Pancreas (tissue), 10 donors: ENCODE data around the gene OR51B2. TPM values are rescaled to one million over a fixed set of nuclear protein-coding genes. Genes with fewer than 3 reads are reported as not detected.
"Not testable (repeated sequence)": the region's sequence is repeated elsewhere in the genome, so short reads cannot be mapped to it uniquely, and the experiment has no call there.

Source experiments
- ATAC-seq, 4 donors: fragments of 200-7000 bp; cut with Tn5 transposase; one replicate each; pipeline versions ENCODE4 v1.8.0 to v1.9.1; 2020; ENCODE audit warnings: mild to moderate bottlenecking in 4 of 4, moderate library complexity in 4 of 4
- DNase-seq, 6 donors: peaks; one replicate each; pipeline ENCODE4 v3.0.0-alpha.2; 2020
- FAIRE-seq: peaks from 2 replicates; lab custom pipeline; 2012; peaks lifted over from hg19 to GRCh38; lab: Jason Lieb, UNC
- H3K27ac ChIP-seq, 4 donors: fragments of 200-600 bp; sonication (generic); 1 replicate in 3 of 4; 2 replicates in 1 of 4; pipeline versions ENCODE4 v1.5.0 to v1.8.0; 2020
- H3K27me3 ChIP-seq, 4 donors: fragments of 200-600 bp; one replicate each; pipeline ENCODE4 v1.8.0; 2021
- H3K36me3 ChIP-seq, 3 donors: fragments of 200-600 bp; sonication (generic) in 1 of 3; one replicate each; pipeline versions ENCODE4 v1.5.0 to v1.8.0; 2020 to 2021
- H3K4me1 ChIP-seq, 3 donors: fragments of 200-600 bp; one replicate each; pipeline ENCODE4 v1.8.0; 2021
- H3K4me3 ChIP-seq, 4 donors: fragments of 200-600 bp; sonication (generic) in 2 of 4; one replicate each; pipeline versions ENCODE4 v1.5.0 to v1.8.0; 2020 to 2021
- H3K9me3 ChIP-seq, 4 donors: fragments of 200-600 bp; one replicate each; pipeline ENCODE4 v1.8.0; 2021
- CTCF ChIP-seq, 4 donors: fragments of 200-600 bp; sonication (generic) in 3 of 4; IDR thresholded peaks; one replicate each; pipeline versions ENCODE4 v1.5.0 to v1.8.0; 2021; ENCODE audit warnings: antibody characterized with exemption in 4 of 4
- WGBS, 2 donors: extraction: QIAGEN DNeasy Blood & Tissue Kit; methylation state at CpG; one replicate each; pipeline ENCODE4 v1.1.7; 2013; 5-methylcytosine and 5-hydroxymethylcytosine counted together
- intact Hi-C, 3 donors: fragments of 100-400 bp; cut with DNase I; formaldehyde crosslinking; loops; one replicate each; pipeline versions ENCODE4 v1.11.1 to v1.14.2; 2022
- polyA plus RNA-seq, 2 donors: library from polyadenylated mRNA; stranded (reverse); fragments of 200-250 nt; gene quantifications; one replicate each; pipeline ENCODE4 v1.2.3, GENCODE V29; 2013
- total RNA-seq, 6 donors: library from RNA; stranded (reverse); fragmentation: NEBNext Ultra II Directional in 4 of 6; extraction: Animal tissue kit (Norgen Biotek cat#: 25700) in 4 of 6; gene quantifications; one replicate each; pipeline versions ENCODE4 v1.2.1 to v1.2.4, GENCODE V29; 2021 to 2023
- donor health status: healthy with polysubstance abuse.
- donor health status: DM: no; HTN: no; CAD: no; lungs with moderate emphysema.
- donor health status: DM: no; HTN: no; CAD: no.
- donor health status: control.
- donor health status: control.
- donor health status: Bipolar disorder and iron deficiency.
- donor health status: DM: yes; HTN: yes; CAD: no.
- donor health status: DM: no; HTN: no; CAD: no.
- donor health status: DM: no; HTN: no; CAD: no.
- donor health status: DM: yes; HTN: yes; CAD: no.

OR51B2 gene
- total and polyA plus RNA-seq, 8 donors = not detected

GRCh38 chr11:5339771-5340322 lies 15.8 kb upstream of the OR51B2 start:
- no peak for FAIRE-seq
- 80 to 81% methylated on average over 1 of the region's 1 CpG for WGBS, 2 donors

GRCh38 chr11:5337253-5337652 lies 13.2 kb upstream of the OR51B2 start:
- H3K9me3 ChIP-seq, H3K27me3 ChIP-seq, H3K27ac ChIP-seq, ATAC-seq, H3K4me1 ChIP-seq, H3K36me3 ChIP-seq, DNase-seq, H3K4me3 ChIP-seq, intact Hi-C loops, FAIRE-seq: not testable (repeated sequence)
- 46 to 51% methylated on average over 1 of the region's 1 CpG for WGBS, 2 donors

More at GRCh38 chr11:5339771-5340322, 15.8 kb upstream of the OR51B2 start:
- H3K4me1 ChIP-seq = no peaks in the 10 kb centered on the region
- H3K4me3 ChIP-seq = no peak overlapping the region
- no peak for TF ChIP-seq CTCF (IDR thresholded peaks at IDR 0.05)
- H3K27me3 ChIP-seq = no peaks in the 10 kb centered on the region
- no peak for DNase-seq
- ATAC-seq = no peak
- no peaks in the 10 kb centered on the region for H3K9me3 ChIP-seq
- H3K36me3 ChIP-seq = no peaks in the 10 kb centered on the region
- no peak overlapping the region for H3K27ac ChIP-seq
- intact Hi-C loops = no loop called here

- no peak for TF ChIP-seq CTCF (IDR thresholded peaks at IDR 0.05)
- Histone ChIP-seq H3K27me3 (no peaks in the 10 kb centered on the region), H3K27ac (no peak overlapping the region), H3K9me3 (no peaks in the 10 kb centered on the region), H3K36me3 (no peaks in the 10 kb centered on the region), H3K4me1 (no peaks in the 10 kb centered on the region), H3K4me3 (no peak overlapping the region)
- intact Hi-C loops = no loop called here
- ATAC-seq = no peak
- no peak for FAIRE-seq
- no peak for DNase-seq
These were observed 12.2 kb upstream of the OR51B2 start for GRCh38 chr11:5336331-5336730.

- Histone ChIP-seq H3K27me3 (no peaks in the 10 kb centered on the region), H3K9me3 (no peaks in the 10 kb centered on the region), H3K4me3 (no peak overlapping the region), H3K27ac (no peak overlapping the region), H3K36me3 (no peaks in the 10 kb centered on the region), H3K4me1 (no peaks in the 10 kb centered on the region)
- DNase-seq (no peak), ATAC-seq (no peak), FAIRE-seq (no peak)
- TF ChIP-seq CTCF (IDR thresholded peaks at IDR 0.05) = no peak
- 28 to 42% methylated on average over 1 of the region's 1 CpG for WGBS, 2 donors
- intact Hi-C loops = no loop called here
These were observed 11.1 kb upstream of the OR51B2 start for GRCh38 chr11:5335170-5335569.

- H3K4me3 ChIP-seq = no peak overlapping the region
- no peak for FAIRE-seq
- no peak for TF ChIP-seq CTCF (IDR thresholded peaks at IDR 0.05)
These were observed 6.8 kb downstream of the OR51B2 start for GRCh38 chr11:5317292-5317691.

GRCh38 chr11:5313326-5314023 lies 10.6 kb downstream of the OR51B2 start:
- FAIRE-seq, DNase-seq, H3K9me3 ChIP-seq, H3K27me3 ChIP-seq, H3K36me3 ChIP-seq, ATAC-seq, H3K27ac ChIP-seq, intact Hi-C loops, H3K4me3 ChIP-seq, H3K4me1 ChIP-seq: not testable (repeated sequence)
- 56 to 68% methylated on average over 3 of the region's 3 CpGs for WGBS, 2 donors

More at GRCh38 chr11:5317292-5317691, 6.8 kb downstream of the OR51B2 start:
- ATAC-seq = no peak
- Histone ChIP-seq H3K4me1 (no peaks in the 10 kb centered on the region), H3K36me3 (no peaks in the 10 kb centered on the region), H3K27ac (no peak overlapping the region), H3K9me3 (no peaks in the 10 kb centered on the region), H3K27me3 (peaks cover 0 to 7% (median 0%) of the 10 kb centered on the region in 4 donors)
- 55 to 67% methylated on average over 5 of the region's 5 CpGs for WGBS, 2 donors
- intact Hi-C loops = no loop called here
- DNase-seq = no peak
